ENCODE data around the gene PRAMEF2. TPM values are rescaled to one million over a fixed set of nuclear protein-coding genes. Genes with fewer than 3 reads are reported as not detected.
"Not testable (repeated sequence)": the region's sequence is repeated elsewhere in the genome, so short reads cannot be mapped to it uniquely, and the experiment has no call there.

PRAMEF2 gene
- total and polyA plus RNA-seq, 2 experiments from 2014 or later, result not detected

GRCh38 chr1:12851779-12852178 is 5.1 kb upstream of the PRAMEF2 start:
- Mint-ChIP-seq H3K4me1 (no peaks in the 10 kb centered on the region), H3K27ac (no peak overlapping the region), H3K27me3 (ENCODE audit: insufficient read depth, low read depth, poor library complexity) (peaks cover 4% of the 10 kb centered on the region), H3K9me3 (peaks cover 93% of the 10 kb centered on the region), H3K4me3 (no peak overlapping the region), H3K36me3 (ENCODE audit: low read depth) (peaks cover 25% of the 10 kb centered on the region; the same call in 2 of the 3 replicates)
- Histone ChIP-seq H3K4me3 (no peak overlapping the region), H3F3A (replicated peaks; ENCODE audit: low read depth) (no peaks in the 10 kb centered on the region), H3K4me1 (ENCODE audit: insufficient read depth) (no peaks in the 10 kb centered on the region), H3K27ac (ENCODE audit: low read depth) (no peak overlapping the region), H4K20me1 (replicated peaks; ENCODE audit: insufficient read depth) (no peaks in the 10 kb centered on the region), H3K9me2 (ENCODE audit: insufficient read depth) (no peaks in the 10 kb centered on the region), H3K79me2 (replicated peaks; ENCODE audit: insufficient read depth) (no peaks in the 10 kb centered on the region), H3K4me2 (no peak overlapping the region), H2AFZ (no peak overlapping the region), H3K36me3 (ENCODE audit: insufficient read depth) (no peaks in the 10 kb centered on the region), H3K27me3 (ENCODE audit: insufficient read depth) (no peaks in the 10 kb centered on the region)
- no peak for ATAC-seq
- no peak for DNase-seq (ENCODE audit: low spot score)
- TF ChIP-seq EZH2phosphoT487 (IDR thresholded peaks at IDR 0.05; ENCODE audit: unreplicated experiment) (no peak), NANOG (IDR thresholded peaks at IDR 0.05; ENCODE audit: borderline replicate concordance) (no peak), STAT1 (IDR thresholded peaks at IDR 0.05; ENCODE audit: unreplicated experiment) (no peak), REST (IDR thresholded peaks at IDR 0.05; ENCODE audit: unreplicated experiment) (no peak), JUNB (IDR thresholded peaks at IDR 0.05; ENCODE audit: unreplicated experiment) (no peak), ZNF331 (CRISPR knock-in tag; IDR thresholded peaks at IDR 0.05; ENCODE audit: low read depth) (no peak)

- not testable (repeated sequence) for H3K4me2 ChIP-seq; H3K79me2 ChIP-seq (replicated peaks; ENCODE audit: insufficient read depth); H3K36me3 ChIP-seq (ENCODE audit: insufficient read depth); H3K27ac Mint-ChIP-seq; H3K27ac ChIP-seq (ENCODE audit: low read depth); H3K27me3 ChIP-seq (ENCODE audit: insufficient read depth); H3K9me2 ChIP-seq (ENCODE audit: insufficient read depth); H3K27me3 Mint-ChIP-seq (ENCODE audit: insufficient read depth, low read depth, poor library complexity); DNase-seq (ENCODE audit: low spot score); ATAC-seq; H3K4me1 Mint-ChIP-seq; H3K4me3 Mint-ChIP-seq; H4K20me1 ChIP-seq (replicated peaks; ENCODE audit: insufficient read depth); H2AFZ ChIP-seq; H3F3A ChIP-seq (replicated peaks; ENCODE audit: low read depth); H3K4me1 ChIP-seq (ENCODE audit: insufficient read depth); H3K4me3 ChIP-seq
- Mint-ChIP-seq H3K36me3 (ENCODE audit: low read depth) (peaks cover 12% of the 10 kb centered on the region; the same call in 2 of the 3 replicates), H3K9me3 (peaks cover 58% of the 10 kb centered on the region)
Observed at GRCh38 chr1:12863131-12863880, 6.4 kb downstream of the PRAMEF2 start.

- H3K27ac Mint-ChIP-seq; DNase-seq (ENCODE audit: low spot score); H3K27me3 Mint-ChIP-seq (ENCODE audit: insufficient read depth, low read depth, poor library complexity); H3K4me3 ChIP-seq; H3K4me3 Mint-ChIP-seq; H3K9me2 ChIP-seq (ENCODE audit: insufficient read depth); H3K27me3 ChIP-seq (ENCODE audit: insufficient read depth); H4K20me1 ChIP-seq (replicated peaks; ENCODE audit: insufficient read depth); H3K27ac ChIP-seq (ENCODE audit: low read depth); H3K4me2 ChIP-seq; H3F3A ChIP-seq (replicated peaks; ENCODE audit: low read depth); H2AFZ ChIP-seq; ATAC-seq; H3K4me1 ChIP-seq (ENCODE audit: insufficient read depth); H3K4me1 Mint-ChIP-seq; H3K79me2 ChIP-seq (replicated peaks; ENCODE audit: insufficient read depth); H3K36me3 Mint-ChIP-seq (ENCODE audit: low read depth); H3K36me3 ChIP-seq (ENCODE audit: insufficient read depth): not testable (repeated sequence)
- H3K9me3 Mint-ChIP-seq, result peaks cover 21% of the 10 kb centered on the region
Observed at GRCh38 chr1:12878453-12878852, 21.6 kb downstream of the PRAMEF2 start.

- H3K27ac Mint-ChIP-seq, result not testable (repeated sequence)
Observed at GRCh38 chr1:12886101-12886500, 29.2 kb downstream of the PRAMEF2 start, which contains the start of gene PRAMEF4. Gene PRAMEF4, minus strand, starts transcription at chr1:12886201. Its CDS starts 2,807 bp downstream, at chr1:12883394.

GRCh38 chr1:12898170-12898569 is 41.3 kb downstream of the PRAMEF2 start, which contains the start of gene PRAMEF10:
Gene PRAMEF10, minus strand, starts transcription at chr1:12898270. Its CDS starts 2,423 bp downstream, at chr1:12895847.
- not testable (repeated sequence) for ATAC-seq; DNase-seq (ENCODE audit: low spot score); H3K4me2 ChIP-seq; H3K27ac Mint-ChIP-seq; H3K4me1 ChIP-seq (ENCODE audit: insufficient read depth); H3K27ac ChIP-seq (ENCODE audit: low read depth); H3K27me3 Mint-ChIP-seq (ENCODE audit: insufficient read depth, low read depth, poor library complexity); H3K4me3 Mint-ChIP-seq; H3K27me3 ChIP-seq (ENCODE audit: insufficient read depth); H3K9me2 ChIP-seq (ENCODE audit: insufficient read depth); H3K36me3 Mint-ChIP-seq (ENCODE audit: low read depth); H3K4me1 Mint-ChIP-seq; H3K9me3 Mint-ChIP-seq; H3K79me2 ChIP-seq (replicated peaks; ENCODE audit: insufficient read depth); H3K36me3 ChIP-seq (ENCODE audit: insufficient read depth); H3F3A ChIP-seq (replicated peaks; ENCODE audit: low read depth); H4K20me1 ChIP-seq (replicated peaks; ENCODE audit: insufficient read depth); H2AFZ ChIP-seq; H3K4me3 ChIP-seq

More at GRCh38 chr1:12886101-12886500, 29.2 kb downstream of the PRAMEF2 start, which contains the start of gene PRAMEF4:
- not testable (repeated sequence) for H3K9me2 ChIP-seq (ENCODE audit: insufficient read depth); H3F3A ChIP-seq (replicated peaks; ENCODE audit: low read depth); H3K4me1 ChIP-seq (ENCODE audit: insufficient read depth); H3K27ac ChIP-seq (ENCODE audit: low read depth); H4K20me1 ChIP-seq (replicated peaks; ENCODE audit: insufficient read depth); H3K36me3 Mint-ChIP-seq (ENCODE audit: low read depth); H3K79me2 ChIP-seq (replicated peaks; ENCODE audit: insufficient read depth); H3K27me3 ChIP-seq (ENCODE audit: insufficient read depth); H3K27me3 Mint-ChIP-seq (ENCODE audit: insufficient read depth, low read depth, poor library complexity); H2AFZ ChIP-seq; H3K4me3 ChIP-seq; ATAC-seq; H3K36me3 ChIP-seq (ENCODE audit: insufficient read depth); H3K4me3 Mint-ChIP-seq; H3K4me2 ChIP-seq; H3K4me1 Mint-ChIP-seq; DNase-seq (ENCODE audit: low spot score)
- peaks cover 30% of the 10 kb centered on the region for H3K9me3 Mint-ChIP-seq
